ENCODE measurements around the gene RAP2A.

DNA sequence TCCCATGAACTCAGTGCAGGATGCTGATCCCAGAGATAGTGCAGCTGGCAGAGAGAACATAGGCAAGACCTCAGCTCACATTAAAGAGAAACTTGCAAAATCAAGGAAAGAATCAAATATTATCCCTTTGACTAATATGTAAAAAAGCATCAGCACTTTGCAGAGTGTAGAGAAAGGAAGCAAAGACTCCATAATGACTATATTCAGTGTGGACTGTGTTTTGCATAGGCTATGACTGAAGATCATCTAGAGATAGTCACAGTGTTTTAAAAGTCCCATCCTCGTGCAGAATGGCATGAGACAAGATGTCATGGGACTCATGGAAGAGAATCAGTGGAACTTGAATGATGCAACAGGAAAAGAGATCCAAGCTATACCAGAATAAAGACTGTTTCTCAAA is 84.0 kb downstream of the RAP2A start:
- TF ChIP-seq, protein P1, sequence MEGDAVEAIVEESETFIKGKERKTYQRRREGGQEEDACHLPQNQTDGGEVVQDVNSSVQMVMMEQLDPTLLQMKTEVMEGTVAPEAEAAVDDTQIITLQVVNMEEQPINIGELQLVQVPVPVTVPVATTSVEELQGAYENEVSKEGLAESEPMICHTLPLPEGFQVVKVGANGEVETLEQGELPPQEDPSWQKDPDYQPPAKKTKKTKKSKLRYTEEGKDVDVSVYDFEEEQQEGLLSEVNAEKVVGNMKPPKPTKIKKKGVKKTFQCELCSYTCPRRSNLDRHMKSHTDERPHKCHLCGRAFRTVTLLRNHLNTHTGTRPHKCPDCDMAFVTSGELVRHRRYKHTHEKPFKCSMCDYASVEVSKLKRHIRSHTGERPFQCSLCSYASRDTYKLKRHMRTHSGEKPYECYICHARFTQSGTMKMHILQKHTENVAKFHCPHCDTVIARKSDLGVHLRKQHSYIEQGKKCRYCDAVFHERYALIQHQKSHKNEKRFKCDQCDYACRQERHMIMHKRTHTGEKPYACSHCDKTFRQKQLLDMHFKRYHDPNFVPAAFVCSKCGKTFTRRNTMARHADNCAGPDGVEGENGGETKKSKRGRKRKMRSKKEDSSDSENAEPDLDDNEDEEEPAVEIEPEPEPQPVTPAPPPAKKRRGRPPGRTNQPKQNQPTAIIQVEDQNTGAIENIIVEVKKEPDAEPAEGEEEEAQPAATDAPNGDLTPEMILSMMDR (conservative IDR thresholded peaks at IDR 0.05; ENCODE audit: low read length) = no peak
- no peak for TF ChIP-seq EZH2phosphoT487 (IDR thresholded peaks at IDR 0.05; ENCODE audit: borderline replicate concordance)
